ENCODE results near the gene UBE2H. TPM values are rescaled to one million over a fixed set of nuclear protein-coding genes. Genes with fewer than 3 reads are reported as not detected.

The UBE2H gene
- total and polyA plus RNA-seq, 4 donors: 11.9 to 84.2 (median 23.7) TPM

DNA sequence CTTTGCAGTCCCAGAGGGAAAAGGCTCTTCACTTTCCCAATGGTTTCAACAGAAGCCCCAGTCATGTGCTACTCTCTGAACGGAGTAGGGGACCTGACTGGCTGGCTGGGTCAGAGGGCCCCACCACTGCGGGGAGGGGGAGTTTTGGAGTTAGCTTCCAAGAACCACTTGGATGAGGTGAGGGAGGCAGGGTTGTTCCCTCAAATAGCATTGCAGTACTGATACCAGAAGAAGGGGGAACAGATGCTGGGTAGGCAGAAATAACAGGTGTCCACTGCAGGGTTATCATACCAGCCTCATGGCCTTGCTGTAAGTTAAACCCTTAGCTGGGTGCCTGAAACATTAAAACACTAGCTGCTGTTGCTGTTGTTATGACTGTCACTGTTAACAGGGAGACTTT lies 131.3 kb downstream of the UBE2H start:
- no peak overlapping the region for H3K4me3 ChIP-seq (ENCODE audit: low read depth in 1 of 3, low read length in 3 of 3)
- H3K36me3 ChIP-seq (ENCODE audit: control insufficient read depth in 4 of 4, insufficient read depth in 3 of 4, low read depth in 1 of 4, low read length in 3 of 4): no peaks in the 10 kb centered on the region
- H3K9ac ChIP-seq (ENCODE audit: low read depth in 1 of 2, low read length in 2 of 2): no peak overlapping the region
- no peaks in the 10 kb centered on the region for H3K9me3 ChIP-seq (ENCODE audit: control insufficient read depth in 4 of 4, low read length in 3 of 4)
- no peaks in the 10 kb centered on the region for H3K27me3 ChIP-seq (ENCODE audit: control insufficient read depth in 4 of 4, insufficient read depth in 4 of 4, low read length in 3 of 4)
- TF ChIP-seq, protein P1, sequence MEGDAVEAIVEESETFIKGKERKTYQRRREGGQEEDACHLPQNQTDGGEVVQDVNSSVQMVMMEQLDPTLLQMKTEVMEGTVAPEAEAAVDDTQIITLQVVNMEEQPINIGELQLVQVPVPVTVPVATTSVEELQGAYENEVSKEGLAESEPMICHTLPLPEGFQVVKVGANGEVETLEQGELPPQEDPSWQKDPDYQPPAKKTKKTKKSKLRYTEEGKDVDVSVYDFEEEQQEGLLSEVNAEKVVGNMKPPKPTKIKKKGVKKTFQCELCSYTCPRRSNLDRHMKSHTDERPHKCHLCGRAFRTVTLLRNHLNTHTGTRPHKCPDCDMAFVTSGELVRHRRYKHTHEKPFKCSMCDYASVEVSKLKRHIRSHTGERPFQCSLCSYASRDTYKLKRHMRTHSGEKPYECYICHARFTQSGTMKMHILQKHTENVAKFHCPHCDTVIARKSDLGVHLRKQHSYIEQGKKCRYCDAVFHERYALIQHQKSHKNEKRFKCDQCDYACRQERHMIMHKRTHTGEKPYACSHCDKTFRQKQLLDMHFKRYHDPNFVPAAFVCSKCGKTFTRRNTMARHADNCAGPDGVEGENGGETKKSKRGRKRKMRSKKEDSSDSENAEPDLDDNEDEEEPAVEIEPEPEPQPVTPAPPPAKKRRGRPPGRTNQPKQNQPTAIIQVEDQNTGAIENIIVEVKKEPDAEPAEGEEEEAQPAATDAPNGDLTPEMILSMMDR (IDR thresholded peaks at IDR 0.05; ENCODE audit: low read depth, low read length, missing input control): no peak
- TF ChIP-seq, protein P2, sequence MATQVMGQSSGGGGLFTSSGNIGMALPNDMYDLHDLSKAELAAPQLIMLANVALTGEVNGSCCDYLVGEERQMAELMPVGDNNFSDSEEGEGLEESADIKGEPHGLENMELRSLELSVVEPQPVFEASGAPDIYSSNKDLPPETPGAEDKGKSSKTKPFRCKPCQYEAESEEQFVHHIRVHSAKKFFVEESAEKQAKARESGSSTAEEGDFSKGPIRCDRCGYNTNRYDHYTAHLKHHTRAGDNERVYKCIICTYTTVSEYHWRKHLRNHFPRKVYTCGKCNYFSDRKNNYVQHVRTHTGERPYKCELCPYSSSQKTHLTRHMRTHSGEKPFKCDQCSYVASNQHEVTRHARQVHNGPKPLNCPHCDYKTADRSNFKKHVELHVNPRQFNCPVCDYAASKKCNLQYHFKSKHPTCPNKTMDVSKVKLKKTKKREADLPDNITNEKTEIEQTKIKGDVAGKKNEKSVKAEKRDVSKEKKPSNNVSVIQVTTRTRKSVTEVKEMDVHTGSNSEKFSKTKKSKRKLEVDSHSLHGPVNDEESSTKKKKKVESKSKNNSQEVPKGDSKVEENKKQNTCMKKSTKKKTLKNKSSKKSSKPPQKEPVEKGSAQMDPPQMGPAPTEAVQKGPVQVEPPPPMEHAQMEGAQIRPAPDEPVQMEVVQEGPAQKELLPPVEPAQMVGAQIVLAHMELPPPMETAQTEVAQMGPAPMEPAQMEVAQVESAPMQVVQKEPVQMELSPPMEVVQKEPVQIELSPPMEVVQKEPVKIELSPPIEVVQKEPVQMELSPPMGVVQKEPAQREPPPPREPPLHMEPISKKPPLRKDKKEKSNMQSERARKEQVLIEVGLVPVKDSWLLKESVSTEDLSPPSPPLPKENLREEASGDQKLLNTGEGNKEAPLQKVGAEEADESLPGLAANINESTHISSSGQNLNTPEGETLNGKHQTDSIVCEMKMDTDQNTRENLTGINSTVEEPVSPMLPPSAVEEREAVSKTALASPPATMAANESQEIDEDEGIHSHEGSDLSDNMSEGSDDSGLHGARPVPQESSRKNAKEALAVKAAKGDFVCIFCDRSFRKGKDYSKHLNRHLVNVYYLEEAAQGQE (IDR thresholded peaks at IDR 0.05): no peak
- TF ChIP-seq RXRA (IDR thresholded peaks at IDR 0.05) (no peak), SP1 (IDR thresholded peaks at IDR 0.05) (no peak), HNF4G (IDR thresholded peaks at IDR 0.05) (no peak), JUND (IDR thresholded peaks at IDR 0.05) (no peak), EGR1 (IDR thresholded peaks at IDR 0.05; ENCODE audit: low read depth in 2 of 2) (no peak), FOXA2 (IDR thresholded peaks at IDR 0.05) (no peak), RAD21 (IDR thresholded peaks at IDR 0.05) (no peak), TAF1 (conservative IDR thresholded peaks at IDR 0.05) (no peak), GABPA (IDR thresholded peaks at IDR 0.05 in 1 of 2, conservative IDR thresholded peaks at IDR 0.05 in 1 of 2) (no peak), FOXA1 (IDR thresholded peaks at IDR 0.05) (no peak), YY1 (IDR thresholded peaks at IDR 0.05) (no peak), HNF4A (conservative IDR thresholded peaks at IDR 0.05) (no peak), NR2F2 (IDR thresholded peaks at IDR 0.05) (no peak)
- TF ChIP-seq, protein P3, sequence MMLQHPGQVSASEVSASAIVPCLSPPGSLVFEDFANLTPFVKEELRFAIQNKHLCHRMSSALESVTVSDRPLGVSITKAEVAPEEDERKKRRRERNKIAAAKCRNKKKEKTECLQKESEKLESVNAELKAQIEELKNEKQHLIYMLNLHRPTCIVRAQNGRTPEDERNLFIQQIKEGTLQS (IDR thresholded peaks at IDR 0.05): no peak
- TF ChIP-seq, protein P4, sequence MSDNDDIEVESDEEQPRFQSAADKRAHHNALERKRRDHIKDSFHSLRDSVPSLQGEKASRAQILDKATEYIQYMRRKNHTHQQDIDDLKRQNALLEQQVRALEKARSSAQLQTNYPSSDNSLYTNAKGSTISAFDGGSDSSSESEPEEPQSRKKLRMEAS (IDR thresholded peaks at IDR 0.05): no peak
- TF ChIP-seq, protein P5, sequence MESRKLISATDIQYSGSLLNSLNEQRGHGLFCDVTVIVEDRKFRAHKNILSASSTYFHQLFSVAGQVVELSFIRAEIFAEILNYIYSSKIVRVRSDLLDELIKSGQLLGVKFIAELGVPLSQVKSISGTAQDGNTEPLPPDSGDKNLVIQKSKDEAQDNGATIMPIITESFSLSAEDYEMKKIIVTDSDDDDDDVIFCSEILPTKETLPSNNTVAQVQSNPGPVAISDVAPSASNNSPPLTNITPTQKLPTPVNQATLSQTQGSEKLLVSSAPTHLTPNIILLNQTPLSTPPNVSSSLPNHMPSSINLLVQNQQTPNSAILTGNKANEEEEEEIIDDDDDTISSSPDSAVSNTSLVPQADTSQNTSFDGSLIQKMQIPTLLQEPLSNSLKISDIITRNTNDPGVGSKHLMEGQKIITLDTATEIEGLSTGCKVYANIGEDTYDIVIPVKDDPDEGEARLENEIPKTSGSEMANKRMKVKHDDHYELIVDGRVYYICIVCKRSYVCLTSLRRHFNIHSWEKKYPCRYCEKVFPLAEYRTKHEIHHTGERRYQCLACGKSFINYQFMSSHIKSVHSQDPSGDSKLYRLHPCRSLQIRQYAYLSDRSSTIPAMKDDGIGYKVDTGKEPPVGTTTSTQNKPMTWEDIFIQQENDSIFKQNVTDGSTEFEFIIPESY (IDR thresholded peaks at IDR 0.05): no peak
- H3K27ac ChIP-seq (ENCODE audit: low read depth in 1 of 2, low read length in 2 of 2): no peak overlapping the region
- no peak for DNase-seq (ENCODE audit: low spot score)
- WGBS: 95% methylated on average over 2 of the region's 2 CpGs
- peaks cover 0 to 15% (median 6%) of the 10 kb centered on the region in 4 donors for H3K4me1 ChIP-seq (ENCODE audit: control insufficient read depth in 4 of 4, insufficient read depth in 4 of 4, low read length in 3 of 4)
